K562 (cell line): ENCODE measurements around the gene TGM3. TPM values are rescaled to one million over a fixed set of nuclear protein-coding genes. Genes with fewer than 3 reads are reported as not detected.

Experiments
- ATAC-seq: fragments of 200-7000 bp; cut with Tn5 transposase; 3 replicates; pipeline ENCODE4 v1.9.1; 2020; ENCODE audit warnings: moderate library complexity
- BruUV-seq: library from RNA; stranded (reverse); fragments of 400-500 nt; replicated peaks from 2 replicates; lab custom pipeline; 2021; lab: Mats Ljungman, UMichigan
- CTCF ChIA-PET: fragments of 300-600 bp; formaldehyde crosslinking; extraction: SDS; loops from one replicate; lab custom pipeline; 2021; ENCODE audit warnings: low intra/inter-chr PET ratio; lab: Yijun Ruan, JAX
- POLR2A ChIA-PET: fragments of 300-600, 350-650 bp; sonication (Branson Sonifier 250); formaldehyde crosslinking; extraction: SDS; loops from one replicate; lab custom pipeline; 2021; ENCODE audit warnings: antibody characterized with exemption, inconsistent platforms; lab: Yijun Ruan, JAX
- DNase-seq, 4 experiments: peaks; one replicate each; pipeline versions ENCODE4 v3.0.0 to v3.0.0-alpha.2; 2011 to 2018; ENCODE audit warnings: low spot score in 3 of 4, mixed read lengths in 3 of 4; ENCODE audit errors: extremely low read depth in 1 of 4
- FAIRE-seq: peaks from 2 replicates; lab custom pipeline; 2011; peaks lifted over from hg19 to GRCh38; lab: Jason Lieb, UNC
- H2AFZ ChIP-seq: 2 replicates; pipeline ENCODE4 v1.6.0; 2011; ENCODE audit warnings: low read depth, low read length, control low read depth, inconsistent platforms
- H3K27ac ChIP-seq: fragments of 200-600 bp; 3 replicates; pipeline ENCODE4 v1.8.0; 2011; ENCODE audit warnings: low read depth, mild to moderate bottlenecking, control low read depth, inconsistent platforms, low read length, moderate library complexity, mixed read lengths; ENCODE audit errors: extremely low read depth
- H3K27me3 ChIP-seq, 2 experiments: fragments of 300-600 bp in 1 of 2; 2 replicates in 1 of 2; 3 replicates in 1 of 2; pipeline versions ENCODE4 v1.6.0 to v1.8.0; 2011; ENCODE audit warnings: inconsistent platforms in 2 of 2, low read length in 2 of 2, mild to moderate bottlenecking in 1 of 2, mixed read lengths in 1 of 2, moderate library complexity in 1 of 2; ENCODE audit not compliant: control insufficient read depth in 2 of 2, insufficient read depth in 2 of 2
- H3K36me3 ChIP-seq: fragments of 300-600 bp; 3 replicates; pipeline ENCODE4 v1.8.0; 2011; ENCODE audit warnings: mild to moderate bottlenecking, low read length, inconsistent platforms; ENCODE audit not compliant: control insufficient read depth, insufficient read depth
- H3K4me1 ChIP-seq, 2 experiments: fragments of 200-600 bp in 1 of 2; replicated peaks in 1 of 2; 2 replicates in 1 of 2; 3 replicates in 1 of 2; pipeline versions ENCODE4 v1.5.1 to v1.8.0; 2011; ENCODE audit warnings: inconsistent platforms in 2 of 2, low read length in 2 of 2, mild to moderate bottlenecking in 1 of 2, mixed read lengths in 1 of 2, moderate library complexity in 1 of 2; ENCODE audit not compliant: control insufficient read depth in 2 of 2, insufficient read depth in 2 of 2
- H3K4me2 ChIP-seq: 2 replicates; pipeline ENCODE4 v1.6.1; 2011; ENCODE audit warnings: low read length, control low read depth, inconsistent platforms, mixed read lengths; ENCODE audit not compliant: insufficient read depth
- H3K4me3 ChIP-seq: fragments of 200-600 bp; sonication (generic), shearing (Covaris generic); 2 replicates; pipeline ENCODE4 v1.5.1; 2016; ENCODE audit warnings: control low read depth, inconsistent platforms
- H3K79me2 ChIP-seq: fragments of 200-600 bp; 3 replicates; pipeline ENCODE4 v1.8.0; 2011; ENCODE audit warnings: low read length, inconsistent platforms; ENCODE audit not compliant: control insufficient read depth, insufficient read depth
- H3K9ac ChIP-seq, 2 experiments: 2 replicates each; pipeline versions ENCODE4 v1.6.0 to v1.6.1; 2011; ENCODE audit warnings: low read depth in 2 of 2, low read length in 2 of 2, control low read depth in 1 of 2, inconsistent platforms in 1 of 2, mild to moderate bottlenecking in 1 of 2, mixed read lengths in 1 of 2; ENCODE audit not compliant: insufficient read depth in 1 of 2
- H3K9me1 ChIP-seq: one replicate; pipeline ENCODE4 v1.6.0; 2011; ENCODE audit warnings: inconsistent platforms, mild to moderate bottlenecking, low read length, moderate library complexity; ENCODE audit not compliant: control insufficient read depth, insufficient read depth
- H3K9me3 ChIP-seq: replicated peaks from 2 replicates; pipeline ENCODE4 v1.5.1; 2011; ENCODE audit warnings: low read depth, low read length, inconsistent platforms; ENCODE audit not compliant: control insufficient read depth, insufficient read depth
- H4K20me1 ChIP-seq: replicated peaks from 2 replicates; pipeline ENCODE4 v1.6.1; 2011; ENCODE audit warnings: low read length, inconsistent platforms, mixed read lengths; ENCODE audit not compliant: control insufficient read depth, insufficient read depth
- CC2D1A ChIP-seq: fragments of 450-650 bp; IDR thresholded peaks from 2 replicates; pipeline ENCODE4 v1.6.1; 2017; ENCODE audit warnings: mild to moderate bottlenecking
- LEF1 ChIP-seq: fragments of 450-650 bp; IDR thresholded peaks from 2 replicates; pipeline ENCODE4 v1.6.1; 2016; ENCODE audit warnings: mild to moderate bottlenecking
- NUFIP1 ChIP-seq: fragments of 450-650 bp; IDR thresholded peaks from 2 replicates; pipeline ENCODE4 v1.6.1; 2018; ENCODE audit not compliant: partially characterized antibody
- RBM39 ChIP-seq: fragments of 200-400 bp; formaldehyde crosslinking; optimal IDR thresholded peaks from 2 replicates; pipeline ENCODE3; 2018; ENCODE audit warnings: low read depth, low read length
- TGIF2 ChIP-seq: sonication (generic); formaldehyde crosslinking; IDR thresholded peaks from 2 replicates; pipeline ENCODE4 v1.8.1; 2022; ENCODE audit warnings: mild to moderate bottlenecking, missing genetic modification reagents, moderate library complexity
- ZNF146 ChIP-seq: IDR thresholded peaks from one replicate; pipeline ENCODE4 v1.6.1; 2018; ENCODE audit warnings: missing compliant biosample characterization; ENCODE audit not compliant: unreplicated experiment
- ZNF184 ChIP-seq: sonication (generic); formaldehyde crosslinking; IDR thresholded peaks from 2 replicates; pipeline ENCODE4 v1.5.0; 2020; ENCODE audit warnings: missing genetic modification reagents
- ZNF197 ChIP-seq: fragments of 200-800 bp; sonication (Bioruptor generic); IDR thresholded peaks from 2 replicates; pipeline ENCODE4 v1.6.1; 2016; ENCODE audit warnings: low read depth, missing genetic modification characterization, missing compliant biosample characterization
- ZNF282 ChIP-seq: sonication (generic); formaldehyde crosslinking; IDR thresholded peaks from 2 replicates; pipeline ENCODE4 v1.8.1; 2023; ENCODE audit warnings: missing genetic modification reagents
- ZNF324 ChIP-seq: fragments of 250-450 bp; sonication (Bioruptor Pico); IDR thresholded peaks from 2 replicates; pipeline ENCODE4 v1.4.0; 2020; ENCODE audit warnings: mild to moderate bottlenecking
- WGBS: fragments of 100-300 bp; shearing (Covaris generic); methylation state at CpG from one replicate; pipeline ENCODE4 v1.1.6; 2016; ENCODE audit warnings: low coverage, mixed read lengths; ENCODE audit not compliant: insufficient coverage; ENCODE audit errors: missing lambda C conversion rate; 5-methylcytosine and 5-hydroxymethylcytosine counted together
- in situ Hi-C: fragments of 300-500 bp; cut with MboI; formaldehyde crosslinking; loops from 4 replicates; pipeline ENCODE4 v1.15.0; 2018; ENCODE audit warnings: inconsistent platforms, mixed read lengths
- intact Hi-C: fragments of 100-400 bp; cut with micrococcal nuclease; formaldehyde crosslinking; loops from 2 replicates; pipeline ENCODE4 v1.14.2; 2022
- polyA plus RNA-seq, 8 experiments: library from polyadenylated mRNA; depleted of rRNA in 4 of 8; stranded (reverse) in 5 of 8; unstranded in 3 of 8; fragments of >200 nt; fragmentation: Nextera tagmentation in 2 of 8; fragmentation: Illumina TruSeq in 1 of 8; extraction: Ambion mirVana in 2 of 8; extraction: Trizol in 1 of 8; gene quantifications; 2 replicates each; pipeline versions ENCODE4 v1.2.1 to v1.2.3, GENCODE V29; 2011 to 2014; ENCODE audit warnings: inconsistent platforms in 1 of 8, missing spikeins in 1 of 8
- total RNA-seq, 7 experiments: library from RNA; depleted of rRNA in 6 of 7; stranded (reverse); fragments of >200 nt in 6 of 7; fragmentation: Illumina TruSeq in 2 of 7; extraction: Trizol in 2 of 7; gene quantifications; 2 replicates each; pipeline versions ENCODE4 v1.2.1 to v1.2.3, GENCODE V29; 2011 to 2021; ENCODE audit warnings: low replicate concordance in 1 of 7
- TF ChIP-seq, protein P1 (sequence below): fragments of 450-650 bp; IDR thresholded peaks from 2 replicates; pipeline ENCODE4 v1.6.1; 2016
- TF ChIP-seq, protein P2 (sequence below): sonication (generic); formaldehyde crosslinking; IDR thresholded peaks from 2 replicates; pipeline ENCODE4 v1.8.0; 2023; ENCODE audit warnings: missing genetic modification reagents, mild to moderate bottlenecking, borderline replicate concordance

Gene TGM3
- total and polyA plus RNA-seq, 9 of the 15 experiments (the other 6 are each of a cell fraction or from before 2014, with no cell fraction given) = not detected

DNA sequence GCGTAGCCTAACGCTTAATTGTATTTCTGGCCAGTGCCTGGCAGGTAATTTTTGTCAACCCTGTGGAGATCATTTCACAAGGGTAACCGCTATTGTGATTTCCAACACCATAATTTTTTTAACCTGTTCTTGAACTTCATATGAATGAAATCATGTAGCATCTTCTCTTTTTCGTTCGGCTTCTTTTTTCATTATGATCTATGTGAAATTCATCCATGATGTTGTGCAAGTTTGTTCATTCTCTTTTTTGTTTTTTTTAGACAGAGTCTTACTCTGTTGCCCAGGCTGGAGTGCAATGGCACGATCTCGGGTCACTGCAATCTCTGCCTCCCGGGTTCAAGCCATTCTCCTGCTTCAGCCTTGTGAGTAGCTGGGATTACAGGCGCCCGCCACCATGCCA lies 42.5 kb upstream of the TGM3 start:
- TF ChIP-seq, protein P1, sequence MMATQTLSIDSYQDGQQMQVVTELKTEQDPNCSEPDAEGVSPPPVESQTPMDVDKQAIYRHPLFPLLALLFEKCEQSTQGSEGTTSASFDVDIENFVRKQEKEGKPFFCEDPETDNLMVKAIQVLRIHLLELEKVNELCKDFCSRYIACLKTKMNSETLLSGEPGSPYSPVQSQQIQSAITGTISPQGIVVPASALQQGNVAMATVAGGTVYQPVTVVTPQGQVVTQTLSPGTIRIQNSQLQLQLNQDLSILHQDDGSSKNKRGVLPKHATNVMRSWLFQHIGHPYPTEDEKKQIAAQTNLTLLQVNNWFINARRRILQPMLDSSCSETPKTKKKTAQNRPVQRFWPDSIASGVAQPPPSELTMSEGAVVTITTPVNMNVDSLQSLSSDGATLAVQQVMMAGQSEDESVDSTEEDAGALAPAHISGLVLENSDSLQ = no peak
- TF ChIP-seq RBM39 (no peak), NUFIP1 (no peak), ZNF146 (no peak), ZNF324 (CRISPR knock-in tag) (no peak), ZNF197 (CRISPR knock-in tag) (no peak), CC2D1A (no peak), LEF1 (no peak), ZNF282 (CRISPR knock-in tag) (no peak), ZNF184 (CRISPR knock-in tag) (no peak), TGIF2 (CRISPR knock-in tag) (no peak)
- TF ChIP-seq, protein P2, sequence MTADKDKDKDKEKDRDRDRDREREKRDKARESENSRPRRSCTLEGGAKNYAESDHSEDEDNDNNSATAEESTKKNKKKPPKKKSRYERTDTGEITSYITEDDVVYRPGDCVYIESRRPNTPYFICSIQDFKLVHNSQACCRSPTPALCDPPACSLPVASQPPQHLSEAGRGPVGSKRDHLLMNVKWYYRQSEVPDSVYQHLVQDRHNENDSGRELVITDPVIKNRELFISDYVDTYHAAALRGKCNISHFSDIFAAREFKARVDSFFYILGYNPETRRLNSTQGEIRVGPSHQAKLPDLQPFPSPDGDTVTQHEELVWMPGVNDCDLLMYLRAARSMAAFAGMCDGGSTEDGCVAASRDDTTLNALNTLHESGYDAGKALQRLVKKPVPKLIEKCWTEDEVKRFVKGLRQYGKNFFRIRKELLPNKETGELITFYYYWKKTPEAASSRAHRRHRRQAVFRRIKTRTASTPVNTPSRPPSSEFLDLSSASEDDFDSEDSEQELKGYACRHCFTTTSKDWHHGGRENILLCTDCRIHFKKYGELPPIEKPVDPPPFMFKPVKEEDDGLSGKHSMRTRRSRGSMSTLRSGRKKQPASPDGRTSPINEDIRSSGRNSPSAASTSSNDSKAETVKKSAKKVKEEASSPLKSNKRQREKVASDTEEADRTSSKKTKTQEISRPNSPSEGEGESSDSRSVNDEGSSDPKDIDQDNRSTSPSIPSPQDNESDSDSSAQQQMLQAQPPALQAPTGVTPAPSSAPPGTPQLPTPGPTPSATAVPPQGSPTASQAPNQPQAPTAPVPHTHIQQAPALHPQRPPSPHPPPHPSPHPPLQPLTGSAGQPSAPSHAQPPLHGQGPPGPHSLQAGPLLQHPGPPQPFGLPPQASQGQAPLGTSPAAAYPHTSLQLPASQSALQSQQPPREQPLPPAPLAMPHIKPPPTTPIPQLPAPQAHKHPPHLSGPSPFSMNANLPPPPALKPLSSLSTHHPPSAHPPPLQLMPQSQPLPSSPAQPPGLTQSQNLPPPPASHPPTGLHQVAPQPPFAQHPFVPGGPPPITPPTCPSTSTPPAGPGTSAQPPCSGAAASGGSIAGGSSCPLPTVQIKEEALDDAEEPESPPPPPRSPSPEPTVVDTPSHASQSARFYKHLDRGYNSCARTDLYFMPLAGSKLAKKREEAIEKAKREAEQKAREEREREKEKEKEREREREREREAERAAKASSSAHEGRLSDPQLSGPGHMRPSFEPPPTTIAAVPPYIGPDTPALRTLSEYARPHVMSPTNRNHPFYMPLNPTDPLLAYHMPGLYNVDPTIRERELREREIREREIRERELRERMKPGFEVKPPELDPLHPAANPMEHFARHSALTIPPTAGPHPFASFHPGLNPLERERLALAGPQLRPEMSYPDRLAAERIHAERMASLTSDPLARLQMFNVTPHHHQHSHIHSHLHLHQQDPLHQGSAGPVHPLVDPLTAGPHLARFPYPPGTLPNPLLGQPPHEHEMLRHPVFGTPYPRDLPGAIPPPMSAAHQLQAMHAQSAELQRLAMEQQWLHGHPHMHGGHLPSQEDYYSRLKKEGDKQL (CRISPR knock-in tag) = no peak
- H3K4me1 ChIP-seq = no peaks in the 10 kb centered on the region; a peak in 1 of 5 replicates
- no peak overlapping the region for H3K9ac ChIP-seq
- H3K36me3 ChIP-seq = no peaks in the 10 kb centered on the region
- FAIRE-seq (no peak), ATAC-seq (no peak), DNase-seq (no peak)
- WGBS = 3% methylated on average over 10 of the region's 10 CpGs
- no peaks in the 10 kb centered on the region for H3K79me2 ChIP-seq
- H3K9me1 ChIP-seq = no peaks in the 10 kb centered on the region
- ChIA-PET POLR2A (no interaction called here), CTCF (no interaction called here)
- peaks cover 3 to 5% of the 10 kb centered on the region in 2 experiments; a peak in 3 of 5 replicates for H3K27me3 ChIP-seq
- no peak overlapping the region for H3K4me2 ChIP-seq
- no TSS peak for BruUV-seq
- intact Hi-C loops = no loop called here
- H3K4me3 ChIP-seq = no peak overlapping the region
- in situ Hi-C loops = no loop called here
- no peak overlapping the region for H2AFZ ChIP-seq
- no peaks in the 10 kb centered on the region for H3K9me3 ChIP-seq
- no peak overlapping the region for H3K27ac ChIP-seq
- H4K20me1 ChIP-seq = no peaks in the 10 kb centered on the region
